Right atrium auricular region (tissue), 2 donors: ENCODE measurements around the gene POLD4. TPM values are rescaled to one million over a fixed set of nuclear protein-coding genes. Genes with fewer than 3 reads are reported as not detected.

Experiments
- DNase-seq: peaks from one replicate; pipeline ENCODE4 v3.0.0-alpha.2; 2019; ENCODE audit warnings: low spot score
- H3K27ac ChIP-seq, 2 donors: fragments of 200-600 bp; sonication (generic); 1 replicate in 1 of 2; 2 replicates in 1 of 2; pipeline ENCODE4 v1.5.1; 2016 to 2019
- H3K27me3 ChIP-seq, 2 donors: fragments of 200-600 bp; sonication (generic); one replicate each; pipeline versions ENCODE4 v1.5.1 to v1.6.0; 2017 to 2019
- H3K36me3 ChIP-seq: fragments of 200-600 bp; sonication (generic); one replicate; pipeline ENCODE4 v1.5.1; 2016
- H3K4me1 ChIP-seq, 2 donors: fragments of 200-600 bp; sonication (generic); one replicate each; pipeline versions ENCODE4 v1.5.1 to v1.6.0; 2017 to 2019
- H3K4me3 ChIP-seq, 2 donors: fragments of 200-600 bp; sonication (generic); 1 replicate in 1 of 2; 2 replicates in 1 of 2; pipeline ENCODE4 v1.5.1; 2017 to 2019; ENCODE audit warnings: mild to moderate bottlenecking in 1 of 2, moderate library complexity in 1 of 2
- H3K9me3 ChIP-seq, 2 donors: fragments of 200-600 bp; sonication (generic); one replicate each; pipeline ENCODE4 v1.5.1; 2019
- total RNA-seq, 2 donors: library from RNA; depleted of rRNA; stranded (reverse); fragments of >200 nt; gene quantifications; one replicate each; pipeline ENCODE4 v1.1.0, GENCODE V29; 2016
- TF ChIP-seq, protein P1 (sequence below), 2 donors: fragments of 200-600 bp; sonication (generic); IDR thresholded peaks; one replicate each; pipeline ENCODE4 v1.5.1; 2019; ENCODE audit warnings: antibody characterized with exemption in 2 of 2

POLD4 gene
- total RNA-seq, 2 donors from 2014 or later, result 115 to 136 TPM

DNA sequence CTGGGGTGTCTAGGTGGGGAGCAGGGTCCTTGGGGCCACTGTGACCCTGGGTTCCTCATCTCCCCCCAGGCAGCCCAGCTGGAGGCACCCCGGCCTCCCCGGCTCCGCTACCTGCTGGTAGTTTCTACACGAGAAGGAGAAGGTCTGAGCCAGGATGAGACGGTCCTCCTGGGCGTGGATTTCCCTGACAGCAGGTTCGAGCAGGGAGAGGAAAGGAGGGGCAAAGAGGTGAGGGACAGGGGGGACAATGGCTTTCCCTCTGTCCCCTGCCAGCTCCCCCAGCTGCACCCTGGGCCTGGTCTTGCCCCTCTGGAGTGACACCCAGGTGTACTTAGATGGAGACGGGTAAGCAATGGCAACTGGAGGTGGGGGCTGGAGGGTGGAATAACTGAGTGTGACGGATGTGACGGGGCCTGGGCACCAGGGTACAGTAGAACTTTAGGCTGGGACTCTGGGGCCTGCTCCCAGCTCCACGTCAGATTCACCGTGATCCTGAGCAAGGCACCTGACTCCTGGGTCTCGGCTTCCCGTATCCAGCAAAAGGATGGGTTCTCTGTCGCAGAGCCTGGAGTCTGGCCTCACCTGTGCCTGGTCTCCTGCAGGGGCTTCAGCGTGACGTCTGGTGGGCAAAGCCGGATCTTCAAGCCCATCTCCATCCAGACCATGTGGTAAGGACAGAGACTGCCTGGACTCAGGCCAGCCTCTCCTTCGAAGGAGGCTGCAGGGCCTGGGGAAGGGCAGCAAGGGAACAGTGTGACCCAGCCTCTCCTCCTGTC is 46.4 kb downstream of the POLD4 start:
- Histone ChIP-seq H3K27me3 (no peaks in the 10 kb centered on the region), H3K4me1 (peaks cover 0 to 26% of the 10 kb centered on the region in 2 donors), H3K4me3 (no peak overlapping the region), H3K9me3 (no peaks in the 10 kb centered on the region), H3K36me3 (peaks cover 9% of the 10 kb centered on the region), H3K27ac (no peak overlapping the region)
- no peak for DNase-seq
- TF ChIP-seq, protein P1, sequence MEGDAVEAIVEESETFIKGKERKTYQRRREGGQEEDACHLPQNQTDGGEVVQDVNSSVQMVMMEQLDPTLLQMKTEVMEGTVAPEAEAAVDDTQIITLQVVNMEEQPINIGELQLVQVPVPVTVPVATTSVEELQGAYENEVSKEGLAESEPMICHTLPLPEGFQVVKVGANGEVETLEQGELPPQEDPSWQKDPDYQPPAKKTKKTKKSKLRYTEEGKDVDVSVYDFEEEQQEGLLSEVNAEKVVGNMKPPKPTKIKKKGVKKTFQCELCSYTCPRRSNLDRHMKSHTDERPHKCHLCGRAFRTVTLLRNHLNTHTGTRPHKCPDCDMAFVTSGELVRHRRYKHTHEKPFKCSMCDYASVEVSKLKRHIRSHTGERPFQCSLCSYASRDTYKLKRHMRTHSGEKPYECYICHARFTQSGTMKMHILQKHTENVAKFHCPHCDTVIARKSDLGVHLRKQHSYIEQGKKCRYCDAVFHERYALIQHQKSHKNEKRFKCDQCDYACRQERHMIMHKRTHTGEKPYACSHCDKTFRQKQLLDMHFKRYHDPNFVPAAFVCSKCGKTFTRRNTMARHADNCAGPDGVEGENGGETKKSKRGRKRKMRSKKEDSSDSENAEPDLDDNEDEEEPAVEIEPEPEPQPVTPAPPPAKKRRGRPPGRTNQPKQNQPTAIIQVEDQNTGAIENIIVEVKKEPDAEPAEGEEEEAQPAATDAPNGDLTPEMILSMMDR (IDR thresholded peaks at IDR 0.05), result no peak

DNA sequence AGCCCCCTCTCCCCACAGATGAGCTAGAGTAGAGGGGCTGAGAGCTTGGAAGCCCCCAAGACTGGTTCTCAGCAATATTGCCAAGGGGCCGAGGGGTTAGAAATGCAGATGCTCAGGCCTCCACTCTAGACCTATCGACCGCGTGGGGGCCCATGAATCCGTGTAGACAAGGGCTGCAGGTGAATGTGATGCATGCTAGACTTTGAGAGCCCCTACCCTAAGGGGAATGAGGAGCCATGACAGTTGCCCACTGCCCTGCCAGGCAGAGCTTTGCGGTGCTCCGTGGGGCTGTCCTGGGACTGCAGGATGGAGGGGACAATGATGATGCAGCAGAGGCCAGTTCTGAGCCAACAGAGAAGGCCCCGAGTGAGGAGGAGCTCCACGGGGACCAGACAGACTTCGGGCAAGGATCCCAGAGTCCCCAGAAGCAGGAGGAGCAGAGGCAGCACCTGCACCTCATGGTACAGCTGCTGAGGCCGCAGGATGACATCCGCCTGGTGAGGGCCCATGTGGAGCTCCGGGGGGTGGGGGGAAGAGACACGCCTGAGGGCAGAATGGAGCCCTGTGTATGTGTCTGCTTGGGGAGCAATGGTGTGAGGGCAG is 48.7 kb downstream of the POLD4 start:
- no peaks in the 10 kb centered on the region for H3K27me3 ChIP-seq
- H3K27ac ChIP-seq, result peak overlapping the region in 1 of 2 donors; percentile 82
- peaks cover 28% of the 10 kb centered on the region for H3K36me3 ChIP-seq
- DNase-seq, result no peak
- no peaks in the 10 kb centered on the region for H3K9me3 ChIP-seq
- H3K4me1 ChIP-seq, result peaks cover 0 to 31% of the 10 kb centered on the region in 2 donors
- H3K4me3 ChIP-seq, result peak overlapping the region; percentile 74 to 94
- TF ChIP-seq, protein P1 (IDR thresholded peaks at IDR 0.05), result no peak

DNA sequence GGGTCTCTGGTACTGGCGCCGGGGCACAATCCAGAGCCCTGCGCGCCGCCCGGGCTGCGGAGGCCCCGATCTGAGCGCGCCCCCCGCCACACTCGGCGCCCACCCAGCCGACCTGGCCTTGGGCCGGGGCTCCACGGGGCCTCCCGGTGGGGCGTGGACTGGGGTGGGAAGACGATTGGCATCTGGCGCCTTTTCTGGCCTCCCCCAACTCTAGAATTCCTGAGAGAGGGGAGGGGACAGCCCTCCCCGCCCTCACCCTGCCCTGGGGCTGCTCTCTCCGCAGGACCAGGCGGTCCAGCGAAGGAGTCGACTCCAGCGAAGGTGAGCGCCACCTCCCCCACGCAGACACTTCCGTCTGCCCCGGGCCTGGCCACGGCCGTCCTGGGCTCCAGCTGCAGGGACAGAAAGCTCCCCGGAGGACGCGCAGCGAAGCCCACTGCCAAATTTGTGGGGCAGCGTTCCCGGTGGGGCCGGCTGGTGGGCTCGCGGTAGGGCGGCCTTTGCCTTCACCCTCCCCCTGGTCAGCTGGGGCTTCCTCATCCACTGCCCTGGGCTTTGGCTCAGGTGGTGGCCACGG is 49.4 kb downstream of the POLD4 start:
- TF ChIP-seq, protein P1 (IDR thresholded peaks at IDR 0.05), result no peak
- peaks cover 0 to 31% of the 10 kb centered on the region in 2 donors for H3K4me1 ChIP-seq
- no peaks in the 10 kb centered on the region for H3K9me3 ChIP-seq
- DNase-seq, result no peak
- H3K27ac ChIP-seq, result peak overlapping the region; percentile 81 to 82
- peaks cover 28% of the 10 kb centered on the region for H3K36me3 ChIP-seq
- no peaks in the 10 kb centered on the region for H3K27me3 ChIP-seq
- H3K4me3 ChIP-seq, result peak overlapping the region; percentile 74 to 94

DNA sequence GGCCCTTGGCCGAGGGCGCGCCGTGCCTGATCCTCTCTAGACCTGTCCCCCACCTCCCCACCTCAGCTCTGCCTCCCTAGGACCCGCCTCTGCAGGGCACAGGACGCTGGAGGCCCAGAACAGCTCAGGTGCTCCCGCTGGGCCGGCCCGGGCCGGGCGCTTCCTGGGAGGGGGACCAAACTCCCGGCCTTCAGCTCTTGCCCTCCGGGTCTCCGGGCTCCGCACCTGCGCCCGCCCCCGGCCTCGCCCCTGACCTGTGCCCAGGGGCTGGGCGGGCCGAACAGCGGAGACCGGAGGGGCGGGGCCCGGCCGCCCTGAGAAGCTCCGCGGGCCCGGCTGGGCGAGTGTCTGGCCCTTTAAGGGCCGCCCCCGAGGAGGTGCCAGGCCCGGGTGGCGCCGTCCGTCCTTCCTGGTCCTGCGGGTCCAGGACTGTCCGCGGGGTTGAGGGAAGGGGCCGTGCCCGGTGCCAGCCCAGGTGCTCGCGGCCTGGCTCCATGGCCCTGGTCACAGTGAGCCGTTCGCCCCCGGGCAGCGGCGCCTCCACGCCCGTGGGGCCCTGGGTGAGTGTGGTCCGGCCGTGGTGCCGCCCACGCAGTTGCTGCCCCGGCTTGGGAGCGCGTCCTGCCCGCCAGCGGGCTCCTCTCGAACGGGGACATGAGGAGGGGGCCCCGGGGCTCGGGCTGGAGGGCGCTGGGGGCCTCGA is 50.1 kb downstream of the POLD4 start, which contains the start of gene SSH3:
Gene SSH3 (plus strand): TSS at position 399 of the 703 bp plus-strand sequence. CDS start 96 bp downstream, at position 495.
- Histone ChIP-seq H3K27ac (peak within 1 kb of the TSS; percentile 81 to 82), H3K4me3 (peak within 1 kb of the TSS; percentile 74 to 94), H3K4me1 (peaks cover 0 to 31% of the 10 kb centered on the region in 2 donors), H3K36me3 (peaks cover 32% of the 10 kb centered on the region), H3K9me3 (no peaks in the 10 kb centered on the region), H3K27me3 (no peaks in the 10 kb centered on the region)
- TF ChIP-seq, protein P1 (IDR thresholded peaks at IDR 0.05), result no peak
- DNase-seq, result no peak

DNA sequence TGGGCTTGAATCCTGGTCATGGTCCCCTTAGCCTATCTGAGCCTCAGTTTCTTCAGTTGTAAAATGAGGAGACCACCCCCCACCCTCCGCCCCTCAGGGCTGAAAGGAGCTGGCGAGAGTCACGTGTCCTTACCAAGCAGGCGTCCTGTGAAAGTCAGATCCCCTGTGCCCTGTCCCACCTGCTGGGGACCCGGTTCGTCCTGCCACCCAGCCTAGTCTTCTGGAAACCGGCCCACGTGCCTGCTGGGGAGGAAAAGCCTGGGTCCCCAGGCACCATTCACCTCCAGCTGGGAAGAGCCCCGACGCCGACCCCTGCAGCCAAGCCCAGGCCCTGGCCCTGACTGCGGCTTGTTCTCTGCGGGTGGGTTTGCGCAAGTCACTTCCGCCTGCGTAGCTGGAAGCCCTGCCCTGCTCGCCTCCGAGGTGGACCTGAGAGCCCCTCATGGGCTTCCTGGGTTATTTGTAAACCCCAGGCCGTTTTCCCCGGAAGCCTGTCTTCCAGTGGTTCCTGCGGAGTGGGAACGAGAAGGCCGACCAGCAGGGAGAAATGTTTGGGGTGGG is 50.7 kb downstream of the POLD4 start:
- TF ChIP-seq, protein P1 (IDR thresholded peaks at IDR 0.05), result no peak
- Histone ChIP-seq H3K4me3 (peak overlapping the region; percentile 74 to 94), H3K9me3 (no peaks in the 10 kb centered on the region), H3K4me1 (peaks cover 0 to 31% of the 10 kb centered on the region in 2 donors), H3K27me3 (no peaks in the 10 kb centered on the region), H3K36me3 (peaks cover 32% of the 10 kb centered on the region), H3K27ac (peak overlapping the region; percentile 81 to 82)
- no peak for DNase-seq
